Stimulated activated CD4-positive, alpha-beta T cell treated with anti-CD3 and anti-CD28 coated beads, TNF-alpha, amount 100 ng/mL, for 24 hours (primary cell): ENCODE results near the gene TRPM2.
"Not testable (repeated sequence)": the region's sequence is repeated elsewhere in the genome, so short reads cannot be mapped to it uniquely, and the experiment has no call there.

Experiments used
- DNase-seq, 3 experiments: peaks; one replicate each; pipeline ENCODE4 v3.0.0-alpha.2; 2020; ENCODE audit warnings: low read depth in 3 of 3

Gene TRPM2

DNA sequence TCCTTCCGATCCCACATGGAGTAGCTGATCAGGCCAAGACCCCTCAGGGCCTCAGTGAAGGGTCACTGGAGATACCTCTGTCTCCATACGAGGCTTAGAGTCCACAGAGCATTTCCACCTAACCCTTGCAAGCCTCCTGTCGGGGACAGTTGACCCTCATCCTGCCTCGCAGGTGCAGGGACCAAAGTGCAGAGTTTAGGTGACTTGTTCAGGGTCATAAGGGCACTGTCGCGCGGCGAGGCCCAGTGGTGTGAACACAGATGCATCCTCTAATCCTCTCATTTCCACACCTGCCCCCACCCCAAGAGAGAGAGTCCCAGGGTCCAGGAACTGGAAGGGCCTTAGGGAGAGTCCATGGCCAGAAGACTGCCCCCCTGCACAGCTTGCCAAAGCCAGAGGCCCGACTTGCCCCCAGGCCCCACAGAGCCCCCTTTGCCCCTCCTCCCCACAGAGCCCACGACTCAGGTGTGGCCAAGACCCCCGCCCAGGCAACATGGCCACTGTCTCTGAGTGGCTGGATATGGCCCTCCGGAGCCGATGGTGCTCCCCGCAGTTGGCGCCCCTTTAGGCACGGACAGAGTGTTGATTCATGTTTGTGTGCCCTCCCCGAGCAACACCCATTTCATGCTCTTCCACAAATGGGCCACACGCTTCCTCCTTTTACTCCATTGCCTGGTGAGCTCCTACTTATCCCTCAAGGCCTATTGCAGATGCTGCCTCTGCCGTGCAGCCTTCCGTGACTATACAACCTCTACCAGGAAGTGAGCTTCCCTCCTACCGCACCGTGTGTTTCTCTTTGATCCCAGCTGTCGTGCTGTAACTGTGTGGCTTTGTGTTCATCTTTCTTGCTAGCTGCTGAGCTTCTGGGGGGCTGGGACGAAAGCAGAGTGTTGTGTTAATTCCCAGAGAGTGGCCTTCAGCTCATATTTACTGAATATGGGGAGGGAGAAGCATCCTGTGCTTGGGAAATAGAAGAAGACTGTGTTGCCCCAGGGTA lies 1.7 kb downstream of the TRPM2 start:
- DNase-seq: no peak

DNA sequence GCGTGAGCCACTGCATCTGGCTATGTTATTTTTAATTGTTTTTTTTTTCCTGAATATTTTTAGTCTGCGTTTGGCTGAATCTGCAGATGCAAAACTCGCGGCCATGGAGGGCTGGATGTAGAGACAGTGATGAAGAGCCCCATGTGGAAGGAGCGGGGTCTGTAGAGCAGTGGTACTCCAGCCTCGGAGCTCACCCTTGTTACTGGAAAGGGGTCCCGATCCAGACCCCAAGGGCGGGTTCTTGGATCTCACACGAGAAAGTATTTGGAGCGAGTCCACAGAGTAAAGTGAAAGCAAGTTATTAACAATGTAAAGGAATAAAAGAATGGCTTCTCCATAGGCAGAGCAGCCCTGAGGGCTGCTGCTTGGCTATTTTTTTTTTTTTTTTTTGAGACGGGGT lies 2.7 kb downstream of the TRPM2 start:
- no peak for DNase-seq

DNA sequence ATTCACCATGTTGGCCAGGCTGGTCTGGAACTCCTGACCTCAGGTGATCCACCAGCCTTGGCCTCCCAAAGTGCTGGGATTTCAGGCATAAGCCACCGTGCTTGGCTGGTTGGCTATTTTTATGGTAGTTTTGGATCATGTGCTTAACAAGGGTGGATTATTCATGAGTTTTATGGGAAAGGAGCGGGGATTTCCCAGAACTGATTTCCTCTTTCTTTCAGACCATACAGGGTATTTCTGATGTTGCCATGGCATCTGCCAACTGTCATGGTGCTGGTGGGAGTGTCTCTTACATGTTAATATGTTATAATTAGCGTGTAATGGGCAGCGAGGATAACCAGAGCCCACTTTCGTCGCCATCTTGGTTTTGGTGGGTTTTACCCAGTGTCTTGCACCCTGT lies 3.2 kb downstream of the TRPM2 start:
- DNase-seq: no peak

DNA sequence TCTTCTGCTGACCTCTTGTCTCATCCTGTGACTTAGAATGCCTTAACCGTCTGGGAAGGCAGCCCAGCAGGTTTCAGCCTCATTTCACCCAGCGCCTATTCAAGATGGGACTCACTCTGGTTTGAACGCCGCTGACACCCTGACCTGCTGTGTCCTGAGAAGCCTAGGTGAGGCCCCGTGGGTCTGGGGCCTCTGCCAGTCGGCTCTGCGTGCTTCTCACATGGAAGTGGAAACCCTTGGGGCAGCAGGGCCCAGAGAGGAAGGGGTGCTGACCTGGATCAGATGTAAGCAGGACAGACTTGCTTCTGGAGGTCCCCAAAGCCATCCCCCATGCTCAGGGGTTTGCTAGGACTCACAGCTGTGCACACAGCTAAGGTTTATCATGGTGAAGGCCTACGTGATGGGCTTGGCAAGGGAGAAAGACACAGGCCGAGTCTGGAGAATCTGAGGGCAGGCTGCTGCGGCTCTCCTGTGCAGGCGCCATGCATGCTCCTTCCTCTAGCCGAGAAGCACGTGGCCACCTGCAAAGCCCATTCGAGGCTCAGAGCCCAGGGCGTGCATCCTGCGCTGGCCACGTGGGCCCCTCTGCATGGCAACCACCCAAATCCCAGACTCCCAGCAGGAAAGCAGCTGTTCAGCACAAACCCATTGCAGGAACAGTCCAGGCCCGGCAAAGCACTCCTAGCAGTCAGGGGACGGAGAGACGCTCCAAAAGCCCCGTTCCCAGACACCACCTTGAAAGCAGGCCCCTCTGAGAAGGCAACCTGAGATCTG lies 3.8 kb downstream of the TRPM2 start:
- no peak for DNase-seq

DNA sequence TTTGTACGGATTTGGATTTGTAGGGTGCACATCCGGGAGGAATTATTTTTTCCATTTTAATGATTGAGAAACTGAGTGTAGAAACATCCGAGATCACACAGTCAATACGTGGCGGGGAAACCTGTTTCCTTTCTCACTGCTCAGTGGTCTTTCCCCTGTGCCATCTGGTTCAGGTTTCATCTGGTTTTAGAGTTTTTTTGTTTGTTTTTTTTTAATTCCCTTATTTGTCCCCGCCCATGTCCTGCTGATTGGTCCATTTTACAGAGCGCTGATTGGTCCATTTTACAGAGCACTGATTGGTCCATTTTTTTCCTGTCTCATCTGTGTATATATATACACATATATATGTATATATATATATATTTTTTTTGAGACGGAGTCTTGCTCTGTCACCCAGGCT lies 6.0 kb downstream of the TRPM2 start:
- no peak for DNase-seq

DNA sequence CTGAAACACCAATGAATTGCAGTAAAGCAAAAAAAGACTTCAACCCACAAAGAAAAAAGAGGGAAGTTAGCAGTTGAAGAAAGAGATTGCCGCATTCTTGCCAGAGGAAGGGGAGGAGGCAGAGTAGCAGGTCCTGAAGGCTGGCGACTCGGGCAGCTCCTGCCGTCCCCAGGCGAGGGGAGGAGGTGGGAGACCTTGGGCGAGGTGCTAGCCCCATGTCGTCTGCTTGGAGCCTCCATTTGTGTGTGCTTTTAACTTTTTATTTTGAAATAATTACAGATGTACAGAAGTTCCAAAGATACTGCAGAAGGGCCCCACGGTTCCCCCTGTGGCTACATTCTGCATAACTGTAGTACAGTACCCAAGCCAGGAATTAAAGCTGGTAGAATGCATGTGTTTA lies 6.7 kb downstream of the TRPM2 start:
- no peak for DNase-seq

DNA sequence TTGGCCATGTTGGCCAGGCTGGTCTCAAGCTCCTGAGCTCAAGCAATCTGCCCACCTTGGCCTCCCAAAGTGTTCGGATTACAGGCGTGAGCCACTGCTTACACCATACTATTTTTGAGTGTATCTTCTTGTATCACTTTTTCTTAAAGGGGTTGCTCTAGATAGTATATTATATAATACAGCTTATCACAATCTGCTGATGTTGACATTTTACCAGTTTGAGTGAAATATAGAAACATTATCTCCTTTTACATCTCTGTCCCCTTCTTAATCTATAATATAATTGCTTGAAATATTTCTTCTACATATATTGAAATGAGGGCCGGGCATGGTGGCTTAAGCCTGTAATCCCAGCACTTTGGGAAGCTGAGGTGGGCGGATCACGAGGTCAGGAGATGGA lies 8.5 kb downstream of the TRPM2 start:
- not testable (repeated sequence) for DNase-seq

DNA sequence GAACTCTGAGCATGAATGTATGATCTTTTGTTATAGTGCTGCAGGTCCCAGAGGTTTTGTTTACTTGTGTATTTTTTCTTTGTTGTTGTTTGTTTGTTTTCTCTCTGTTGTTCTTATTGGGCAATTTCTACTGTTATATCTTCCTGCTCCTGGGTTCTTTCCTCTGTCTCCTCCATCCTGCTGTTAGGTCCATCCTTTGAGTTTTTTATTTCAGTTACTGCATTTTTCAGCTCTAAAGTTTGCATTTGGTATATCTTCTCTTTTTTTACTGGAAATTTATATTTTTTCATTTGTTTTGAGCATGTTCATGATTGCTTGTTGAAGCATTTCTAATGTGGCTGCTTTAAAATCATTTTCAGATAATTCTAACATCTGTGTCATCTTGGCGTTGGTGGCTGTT lies 9.9 kb downstream of the TRPM2 start:
- DNase-seq: no peak

DNA sequence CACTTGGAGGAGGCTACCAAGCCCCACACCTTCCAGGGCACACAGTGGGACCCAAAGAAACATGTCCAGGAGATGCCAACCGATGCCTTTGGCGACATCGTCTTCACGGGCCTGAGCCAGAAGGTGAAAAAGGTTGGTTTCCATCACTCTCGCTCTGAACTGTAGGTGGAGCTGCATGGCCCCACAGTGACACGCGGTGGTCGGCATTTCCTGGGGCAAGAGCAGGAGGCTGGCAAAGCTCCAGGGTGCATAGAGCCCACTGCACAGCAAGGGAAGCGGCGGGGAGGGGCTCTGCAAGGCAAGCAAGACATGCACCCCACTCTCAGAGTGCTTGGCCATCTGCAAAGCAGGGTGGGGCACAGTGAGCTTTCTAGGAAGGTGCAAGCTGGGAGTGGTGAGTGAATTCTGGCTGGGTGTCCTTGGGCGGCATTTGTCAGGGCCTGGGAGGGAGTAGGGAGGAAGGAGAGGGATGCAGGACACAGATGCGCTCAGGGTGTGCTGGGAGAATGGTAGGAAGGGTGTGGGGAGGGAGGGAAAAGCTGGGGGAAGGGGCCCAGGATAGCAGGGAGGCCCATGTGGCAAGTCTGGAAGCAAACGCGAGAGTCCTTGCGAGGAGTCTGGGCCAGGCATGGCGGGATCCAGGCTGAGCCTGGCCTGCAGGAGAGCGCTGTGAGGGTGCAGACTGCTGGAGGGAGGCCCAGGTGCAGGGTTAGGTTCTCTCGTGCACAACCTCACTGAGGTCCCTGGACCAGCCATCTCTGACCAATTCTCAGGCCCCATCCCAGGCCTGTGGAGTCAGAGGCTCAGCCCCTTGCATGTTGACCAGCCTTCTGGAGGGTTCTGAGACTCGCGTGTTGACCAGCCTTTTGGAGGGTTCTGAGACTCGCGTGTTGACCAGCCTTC lies 11.0 kb downstream of the TRPM2 start:
- no peak for DNase-seq

DNA sequence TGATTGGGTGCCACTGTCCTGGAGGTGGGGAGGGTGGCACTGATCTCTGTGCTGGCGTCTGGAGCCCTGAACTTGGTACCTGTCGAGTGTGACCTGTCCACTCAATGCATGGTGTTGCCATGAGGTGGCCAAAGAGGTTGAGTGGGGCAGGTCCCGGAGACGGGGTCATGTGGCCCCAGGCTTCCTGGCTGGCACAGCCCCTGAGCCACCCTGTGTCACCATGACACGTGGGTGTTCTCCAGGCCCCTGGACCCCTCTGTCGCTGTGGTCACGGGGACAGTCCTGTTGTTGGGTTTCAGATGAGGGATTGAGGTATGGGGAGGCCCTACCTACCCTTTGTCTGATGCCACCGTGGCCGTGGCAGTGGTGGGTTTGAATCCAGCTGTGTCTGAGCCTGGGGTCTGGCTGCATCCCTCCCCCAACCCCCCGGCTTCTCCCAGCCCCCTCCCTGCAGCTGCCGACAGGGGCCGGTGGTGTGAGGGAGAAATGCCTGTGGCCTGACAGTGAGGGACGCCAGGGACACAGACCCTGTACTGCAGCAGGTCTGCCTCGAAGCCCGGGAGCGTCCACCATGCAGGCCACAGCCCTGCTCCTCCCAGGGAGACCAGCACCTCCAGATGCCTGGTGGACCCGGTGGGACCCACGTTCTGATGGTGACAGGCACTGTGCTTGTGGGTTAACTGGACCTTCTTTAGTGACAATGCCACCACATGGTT lies 12.0 kb downstream of the TRPM2 start:
- no peak for DNase-seq

DNA sequence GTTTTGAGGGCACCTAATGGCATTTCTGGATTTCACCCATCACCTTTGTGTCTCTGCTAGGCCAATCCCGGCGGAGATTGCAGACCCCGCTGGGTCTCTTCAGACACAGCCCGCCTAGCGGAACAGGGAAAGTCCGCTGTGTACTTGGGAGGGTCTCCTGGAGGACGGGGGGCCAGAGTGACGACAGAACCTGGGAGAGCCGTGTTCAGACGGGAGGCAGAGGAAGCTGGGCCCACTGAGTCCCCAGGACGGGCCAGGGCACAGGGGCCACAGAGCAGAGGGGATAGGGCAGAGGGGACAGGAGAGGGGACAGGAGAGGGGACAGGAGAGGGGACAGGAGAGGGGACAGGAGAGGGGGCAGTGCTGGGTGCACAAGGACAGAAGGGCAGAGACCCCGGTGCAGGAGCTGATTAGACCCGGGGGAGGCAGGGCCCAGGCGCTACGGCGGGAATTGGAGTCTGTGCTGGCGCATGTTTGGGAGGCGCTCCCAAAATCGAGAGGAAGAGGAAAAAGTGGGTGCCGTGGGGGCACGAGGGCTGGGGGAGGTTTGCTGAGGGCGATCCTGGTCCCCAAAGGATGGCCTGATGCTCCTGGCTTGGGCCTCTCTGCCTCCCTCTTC lies 12.7 kb downstream of the TRPM2 start:
- DNase-seq: no peak

DNA sequence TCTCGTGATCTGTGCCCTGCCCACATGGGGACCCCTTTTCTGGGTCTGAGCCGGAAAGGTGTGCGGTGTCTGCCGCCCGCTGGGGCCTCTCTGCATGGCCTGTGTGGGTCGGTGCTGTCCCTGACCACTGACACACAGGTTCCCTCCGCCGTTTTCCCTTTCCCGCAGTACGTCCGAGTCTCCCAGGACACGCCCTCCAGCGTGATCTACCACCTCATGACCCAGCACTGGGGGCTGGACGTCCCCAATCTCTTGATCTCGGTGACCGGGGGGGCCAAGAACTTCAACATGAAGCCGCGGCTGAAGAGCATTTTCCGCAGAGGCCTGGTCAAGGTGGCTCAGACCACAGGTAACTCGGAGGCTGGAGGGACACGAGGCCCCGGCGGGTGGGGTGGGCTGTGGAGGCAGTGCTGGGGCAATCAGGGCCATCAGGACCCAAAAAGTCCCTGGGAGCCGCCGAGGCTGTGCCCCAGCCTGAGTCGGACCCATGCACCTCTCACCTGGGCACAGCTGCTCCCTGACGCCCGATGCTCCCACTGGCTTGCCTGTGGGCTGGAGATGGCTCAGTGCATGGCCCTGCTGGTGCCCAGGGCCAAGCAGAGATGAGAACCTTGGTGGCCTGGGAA lies 13.3 kb downstream of the TRPM2 start:
- no peak for DNase-seq

DNA sequence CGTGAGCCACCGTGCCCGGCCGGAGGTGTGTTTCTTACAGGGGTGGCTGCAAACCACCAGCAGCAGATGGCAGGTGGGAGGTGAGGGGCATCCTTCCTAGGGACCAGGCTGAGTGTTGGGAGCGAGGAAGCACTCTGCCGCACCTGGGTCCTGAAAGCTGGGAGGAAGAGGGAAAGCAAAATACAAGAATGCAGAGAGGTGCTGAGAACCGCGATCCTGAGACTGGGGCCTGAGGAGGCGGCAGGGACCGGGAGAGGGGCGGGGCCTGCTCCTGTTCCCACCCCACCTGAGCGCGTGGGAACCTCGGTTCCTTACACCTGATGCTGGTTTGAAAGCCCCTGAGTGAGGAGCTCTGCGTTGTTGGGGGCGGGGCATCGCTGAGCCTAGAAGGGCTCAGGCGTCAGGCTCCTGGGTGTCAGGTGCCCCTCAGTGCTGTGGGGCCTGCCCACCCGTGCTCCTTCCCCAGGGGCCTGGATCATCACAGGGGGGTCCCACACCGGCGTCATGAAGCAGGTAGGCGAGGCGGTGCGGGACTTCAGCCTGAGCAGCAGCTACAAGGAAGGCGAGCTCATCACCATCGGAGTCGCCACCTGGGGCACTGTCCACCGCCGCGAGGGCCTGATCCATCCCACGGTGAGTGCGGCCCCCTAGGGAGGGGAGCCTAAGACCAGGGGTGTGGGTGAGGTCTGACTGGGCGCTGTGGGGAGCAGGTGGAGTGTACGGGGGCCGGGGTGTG lies 15.5 kb downstream of the TRPM2 start:
- DNase-seq: no peak

DNA sequence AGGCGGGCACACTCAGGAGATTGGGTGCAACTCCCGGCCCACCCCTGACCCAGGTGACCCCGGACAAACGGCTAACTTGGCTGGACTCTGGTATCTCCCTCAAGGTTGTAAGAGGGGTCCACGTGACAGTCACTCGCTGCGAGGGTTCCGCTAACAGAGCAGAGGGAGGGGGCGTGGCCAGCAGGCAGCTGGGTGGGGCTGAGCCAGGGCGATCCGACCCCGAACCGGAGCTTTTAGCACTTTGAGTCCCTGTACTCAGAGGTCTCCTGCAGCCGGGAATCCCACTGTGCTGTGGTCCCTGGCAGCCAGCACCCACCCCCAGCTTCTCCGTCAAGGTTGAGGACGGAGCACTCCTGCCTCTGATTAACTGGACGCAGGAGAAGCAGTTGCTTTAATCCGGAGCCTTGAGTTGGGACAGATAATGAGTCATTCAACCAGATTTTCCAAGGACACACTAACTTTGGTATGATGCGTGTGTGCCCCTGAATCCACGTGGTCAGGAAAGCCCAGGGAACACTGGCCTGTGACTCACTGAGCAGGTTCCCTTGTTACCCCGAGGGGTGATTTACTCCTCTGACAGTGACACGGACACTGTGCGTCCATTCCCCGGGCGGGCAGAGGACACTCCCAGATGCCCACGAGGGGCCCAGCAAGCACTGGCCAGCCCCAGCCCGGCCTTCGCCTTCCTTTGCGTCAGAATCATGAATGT lies 16.8 kb downstream of the TRPM2 start:
- no peak for DNase-seq

DNA sequence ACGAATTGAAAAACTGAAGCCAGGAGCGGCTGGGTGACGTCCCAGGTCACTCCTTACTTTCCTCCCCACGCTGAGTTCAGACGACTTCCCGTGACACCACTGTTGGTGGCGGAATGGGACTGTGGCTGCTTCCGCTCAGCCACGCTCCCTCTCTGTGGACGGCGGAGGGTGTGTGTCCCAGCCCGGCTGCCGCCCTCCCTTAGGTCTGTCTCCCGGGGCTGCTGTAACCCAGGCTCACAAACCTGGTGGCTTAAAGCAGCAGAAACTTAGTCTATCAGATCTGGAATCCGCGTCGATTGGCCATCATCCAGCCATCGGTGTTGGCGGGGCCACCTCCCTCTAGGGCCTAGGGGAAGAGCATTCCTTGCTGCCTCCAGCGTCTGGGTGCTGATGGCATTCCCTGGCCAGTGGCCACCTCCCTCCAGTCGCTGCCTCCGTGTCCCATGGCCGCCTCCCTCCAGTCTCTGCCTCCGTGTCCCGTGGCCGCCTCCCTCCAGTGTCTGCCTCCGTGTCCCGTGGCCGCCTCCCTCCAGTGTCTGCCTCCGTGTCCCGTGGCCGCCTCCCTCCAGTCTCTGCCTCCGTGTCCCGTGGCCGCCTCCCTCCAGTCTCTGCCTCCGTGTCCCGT lies 17.5 kb downstream of the TRPM2 start:
- DNase-seq: no peak

DNA sequence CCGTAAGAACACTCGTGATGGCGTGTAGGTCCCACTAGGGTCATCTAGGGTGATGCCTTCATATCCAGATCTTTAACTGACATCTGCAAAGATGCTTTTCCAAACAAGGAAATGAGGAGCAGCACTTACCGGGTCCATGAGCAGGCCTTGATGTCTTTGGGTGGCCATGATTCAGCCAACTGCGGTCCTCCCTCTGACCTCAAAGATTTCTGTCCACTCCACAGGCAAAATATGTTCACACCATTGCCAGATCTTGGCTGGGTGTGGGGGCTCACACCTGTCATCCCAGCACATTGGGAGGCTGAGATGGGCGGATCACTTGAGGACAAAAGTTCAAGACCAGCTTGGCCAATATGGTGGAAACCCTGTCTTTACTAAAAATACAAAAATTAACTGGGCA lies 18.2 kb downstream of the TRPM2 start:
- DNase-seq: no peak

DNA sequence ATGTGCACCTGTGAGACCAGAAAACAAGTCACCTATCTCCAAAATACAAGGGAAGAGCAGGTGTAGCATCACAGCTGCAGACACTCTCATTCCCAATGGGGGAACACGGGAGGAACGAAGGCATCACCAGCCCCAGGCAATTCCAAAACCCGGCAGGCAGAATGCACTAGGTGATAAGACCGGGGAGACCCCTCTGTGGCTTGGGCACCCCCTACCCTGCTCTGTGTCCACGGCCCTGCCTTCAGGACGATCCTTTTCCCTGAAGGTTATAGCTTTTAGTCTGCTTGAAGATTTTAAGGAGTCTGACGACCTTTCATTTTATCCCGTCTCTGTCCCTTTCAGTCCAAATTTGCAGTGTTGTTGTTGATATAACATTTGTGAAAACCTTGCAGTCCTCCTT lies 19.2 kb downstream of the TRPM2 start:
- DNase-seq: no peak

DNA sequence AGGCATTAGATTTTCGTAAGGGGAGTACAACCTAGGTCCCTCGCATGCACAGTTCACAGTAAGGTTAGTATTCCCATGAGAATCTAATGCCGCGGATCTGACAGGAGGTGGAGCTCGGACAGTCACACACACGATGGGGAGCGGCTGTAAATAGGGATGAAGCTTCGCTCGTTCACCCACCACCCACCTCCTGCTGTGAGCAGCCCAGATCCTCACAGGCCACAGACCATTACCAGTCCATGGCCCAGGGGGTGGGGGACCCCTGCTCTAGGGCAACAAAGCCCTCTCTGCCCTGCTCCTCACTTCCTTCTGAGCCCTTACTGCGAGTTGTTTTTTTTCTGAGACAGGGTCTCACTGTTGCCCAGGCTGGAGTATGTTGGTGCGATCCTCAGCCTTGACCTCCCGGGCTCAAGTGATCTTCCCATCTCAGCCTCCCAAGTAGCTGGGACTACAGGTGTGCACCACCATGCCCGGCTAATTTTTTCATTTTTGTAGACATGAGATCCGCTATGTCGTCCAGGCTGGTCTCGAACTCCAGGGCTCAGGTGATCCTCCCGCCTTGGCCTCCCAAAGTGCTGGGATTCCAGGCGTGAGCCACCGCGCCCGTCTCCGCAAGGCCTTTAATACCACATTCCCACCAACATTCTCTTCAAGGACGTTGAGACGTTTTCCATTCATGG lies 21.3 kb downstream of the TRPM2 start:
- DNase-seq: no peak
